Fibroblast of lung (primary cell): Measurements from ENCODE around the gene CCDC142. TPM values are rescaled to one million over a fixed set of nuclear protein-coding genes. Genes with fewer than 3 reads are reported as not detected.

ENCODE experiments used
- DNase-seq, 2 donors: peaks; one replicate each; pipeline versions ENCODE4 v3.0.0 to v3.0.0-alpha.2; 2010; ENCODE audit warnings: low read depth in 2 of 2
- H2AFZ ChIP-seq: 2 replicates; pipeline ENCODE4 v1.5.1; 2012; ENCODE audit warnings: low read length, control low read depth, inconsistent platforms
- H3K27ac ChIP-seq: 2 replicates; pipeline ENCODE4 v1.5.1; 2011; ENCODE audit warnings: low read length, control low read depth; ENCODE audit not compliant: insufficient read depth
- H3K27me3 ChIP-seq: 2 replicates; pipeline ENCODE4 v1.5.1; 2011; ENCODE audit warnings: mild to moderate bottlenecking, low read length; ENCODE audit not compliant: control insufficient read depth, insufficient read depth
- H3K36me3 ChIP-seq: 2 replicates; pipeline ENCODE4 v1.5.1; 2011; ENCODE audit warnings: low read length; ENCODE audit not compliant: control insufficient read depth, insufficient read depth
- H3K4me1 ChIP-seq: 2 replicates; pipeline ENCODE4 v1.5.1; 2011; ENCODE audit warnings: low read length; ENCODE audit not compliant: control insufficient read depth, insufficient read depth; ENCODE audit errors: extremely low read depth
- H3K4me2 ChIP-seq: 2 replicates; pipeline ENCODE4 v1.5.1; 2011; ENCODE audit warnings: low read length, control low read depth; ENCODE audit not compliant: insufficient read depth; ENCODE audit errors: extremely low read depth
- H3K4me3 ChIP-seq, 4 experiments: fragments of 200-600 bp in 1 of 4; sonication (generic) in 1 of 4; replicated peaks in 1 of 4; 2 replicates each; pipeline ENCODE4 v1.5.1; 2011 to 2016; ENCODE audit warnings: low read length in 4 of 4, low read depth in 3 of 4, mild to moderate bottlenecking in 3 of 4, control low read depth in 2 of 4, inconsistent platforms in 1 of 4, mixed read lengths in 1 of 4; ENCODE audit not compliant: insufficient read depth in 1 of 4; ENCODE audit errors: control extremely low read depth in 1 of 4
- H3K79me2 ChIP-seq: 2 replicates; pipeline ENCODE4 v1.5.1; 2012; ENCODE audit warnings: mild to moderate bottlenecking, low read length, inconsistent platforms; ENCODE audit not compliant: control insufficient read depth, insufficient read depth
- H3K9ac ChIP-seq: 2 replicates; pipeline ENCODE4 v1.5.1; 2011; ENCODE audit warnings: mild to moderate bottlenecking, low read length, control low read depth; ENCODE audit not compliant: insufficient read depth
- H3K9me3 ChIP-seq: 2 replicates; pipeline ENCODE4 v1.5.1; 2012; ENCODE audit warnings: low read depth, low read length; ENCODE audit not compliant: control insufficient read depth, insufficient read depth
- H4K20me1 ChIP-seq: 2 replicates; pipeline ENCODE4 v1.5.1; 2011; ENCODE audit warnings: low read length; ENCODE audit not compliant: control insufficient read depth, insufficient read depth; ENCODE audit errors: extremely low read depth
- EZH2 ChIP-seq: IDR thresholded peaks from 2 replicates; pipeline ENCODE4 v1.5.1; 2012; ENCODE audit warnings: low read length, control low read depth, mild to moderate bottlenecking; ENCODE audit errors: missing control alignments
- polyA plus RNA-seq, 2 donors: library from polyadenylated mRNA; depleted of rRNA in 1 of 2; stranded (reverse) in 1 of 2; unstranded in 1 of 2; fragments of >200 nt; gene quantifications; 2 replicates each; pipeline ENCODE4 v1.2.1, GENCODE V29; 2011 to 2012; ENCODE audit warnings: missing spikeins in 1 of 2
- total RNA-seq: library from RNA; depleted of rRNA; stranded (reverse); fragments of >200 nt; gene quantifications from 2 replicates; pipeline ENCODE4 v1.2.1, GENCODE V29; 2014
- TF ChIP-seq, protein P1 (sequence below), 2 donors: IDR thresholded peaks in 1 of 2; conservative IDR thresholded peaks in 1 of 2; 1 replicate in 1 of 2; 2 replicates in 1 of 2; pipeline ENCODE4 v1.5.1; 2011 to 2012; ENCODE audit warnings: low read length in 2 of 2, control low read depth in 1 of 2, inconsistent platforms in 1 of 2, low read depth in 1 of 2, mild to moderate bottlenecking in 1 of 2

Gene CCDC142
- total and polyA plus RNA-seq, 2 donors (not counting 1 experiment from before 2014, with no cell fraction given), result 3.8 to 21.3 TPM

DNA sequence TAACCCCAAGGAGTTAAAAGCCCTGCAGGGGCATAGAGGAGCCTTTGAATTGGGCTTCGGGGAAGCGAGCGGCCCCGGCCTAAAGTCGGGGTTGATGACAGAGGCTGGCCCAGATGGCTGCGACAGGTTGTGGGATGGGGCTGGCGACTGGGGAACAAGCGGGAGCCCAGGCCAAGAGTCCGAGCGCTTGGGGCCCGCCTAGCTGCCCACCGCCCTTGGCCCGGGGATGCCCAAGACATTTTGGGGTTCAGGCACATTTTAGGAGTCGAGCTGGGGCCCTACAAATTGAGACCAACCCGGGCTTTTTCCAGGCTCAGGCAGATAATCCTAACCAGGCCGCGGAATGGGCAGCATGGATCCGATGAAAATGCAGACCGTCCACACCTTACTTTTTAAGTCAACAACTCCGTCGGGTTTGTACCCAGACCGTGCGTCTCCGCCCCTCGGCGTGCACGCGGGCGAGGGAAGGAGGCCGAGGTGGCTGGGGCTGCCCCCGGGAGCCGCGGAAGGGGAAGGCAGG is 41.6 kb downstream of the CCDC142 start:
- Histone ChIP-seq H3K9me3 (no peaks in the 10 kb centered on the region), H3K27ac (no peak overlapping the region), H3K9ac (no peak overlapping the region), H3K4me2 (no peak overlapping the region), H3K27me3 (no peaks in the 10 kb centered on the region), H3K4me1 (peaks cover 12% of the 10 kb centered on the region), H4K20me1 (no peaks in the 10 kb centered on the region), H3K79me2 (no peaks in the 10 kb centered on the region), H2AFZ (no peak overlapping the region), H3K4me3 (peak overlapping the region in 1 of 4 experiments; percentile 18), H3K36me3 (no peaks in the 10 kb centered on the region)
- DNase-seq, result no peak
- no peak for TF ChIP-seq EZH2
- TF ChIP-seq, protein P1, sequence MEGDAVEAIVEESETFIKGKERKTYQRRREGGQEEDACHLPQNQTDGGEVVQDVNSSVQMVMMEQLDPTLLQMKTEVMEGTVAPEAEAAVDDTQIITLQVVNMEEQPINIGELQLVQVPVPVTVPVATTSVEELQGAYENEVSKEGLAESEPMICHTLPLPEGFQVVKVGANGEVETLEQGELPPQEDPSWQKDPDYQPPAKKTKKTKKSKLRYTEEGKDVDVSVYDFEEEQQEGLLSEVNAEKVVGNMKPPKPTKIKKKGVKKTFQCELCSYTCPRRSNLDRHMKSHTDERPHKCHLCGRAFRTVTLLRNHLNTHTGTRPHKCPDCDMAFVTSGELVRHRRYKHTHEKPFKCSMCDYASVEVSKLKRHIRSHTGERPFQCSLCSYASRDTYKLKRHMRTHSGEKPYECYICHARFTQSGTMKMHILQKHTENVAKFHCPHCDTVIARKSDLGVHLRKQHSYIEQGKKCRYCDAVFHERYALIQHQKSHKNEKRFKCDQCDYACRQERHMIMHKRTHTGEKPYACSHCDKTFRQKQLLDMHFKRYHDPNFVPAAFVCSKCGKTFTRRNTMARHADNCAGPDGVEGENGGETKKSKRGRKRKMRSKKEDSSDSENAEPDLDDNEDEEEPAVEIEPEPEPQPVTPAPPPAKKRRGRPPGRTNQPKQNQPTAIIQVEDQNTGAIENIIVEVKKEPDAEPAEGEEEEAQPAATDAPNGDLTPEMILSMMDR (conservative IDR thresholded peaks at IDR 0.05 in 1 of 2, IDR thresholded peaks at IDR 0.05 in 1 of 2; ENCODE audit: low read depth in 1 of 2, low read length in 2 of 2), result no peak

DNA sequence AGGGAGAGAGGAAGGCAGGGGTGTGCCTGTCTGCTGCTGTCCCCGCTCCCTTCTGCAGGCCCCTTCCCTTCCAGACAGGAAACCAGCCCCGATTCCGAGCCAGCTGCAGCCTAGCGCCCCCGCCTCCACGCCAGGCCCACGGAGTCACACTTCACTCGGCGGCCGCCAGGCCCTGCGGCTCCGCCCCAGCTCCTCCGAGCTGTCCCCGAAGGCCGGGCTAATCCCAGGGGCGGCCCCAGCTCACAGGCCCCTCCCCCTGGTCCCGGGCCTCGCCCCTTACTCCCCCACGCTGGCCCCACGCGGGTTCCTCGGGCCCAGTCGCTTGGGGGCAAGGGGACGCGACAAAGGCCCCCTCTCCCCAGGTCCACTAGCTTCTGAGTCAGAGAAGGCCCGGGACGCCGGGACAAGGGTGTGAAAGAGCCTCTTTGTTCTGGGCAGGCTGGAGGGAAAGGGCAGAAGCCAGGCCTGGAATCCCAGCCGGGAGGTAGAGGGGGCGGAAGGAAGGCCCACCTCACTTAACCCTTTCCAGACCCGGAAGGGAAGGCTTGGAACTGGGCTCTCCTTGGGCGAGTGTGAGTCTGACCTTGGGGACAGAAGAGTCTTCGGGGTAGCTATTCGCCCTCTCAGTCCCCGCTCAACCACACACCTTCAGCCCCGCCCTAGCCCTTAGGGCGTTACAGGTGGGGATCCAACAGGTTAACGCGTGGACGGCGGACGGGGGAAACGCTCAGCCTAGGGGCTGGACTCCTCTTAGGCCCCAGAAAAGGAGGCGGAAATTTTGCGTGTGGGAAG is 42.2 kb downstream of the CCDC142 start:
- Histone ChIP-seq H3K9me3 (no peaks in the 10 kb centered on the region), H3K27me3 (no peaks in the 10 kb centered on the region), H2AFZ (peak overlapping the region; percentile 86), H3K4me3 (peak overlapping the region; percentile 68 to 84 (median 77)), H3K4me1 (peaks cover 12% of the 10 kb centered on the region), H3K27ac (peak overlapping the region; percentile 71), H3K79me2 (no peaks in the 10 kb centered on the region), H3K9ac (peak overlapping the region; percentile 48), H3K36me3 (no peaks in the 10 kb centered on the region), H3K4me2 (peak overlapping the region; percentile 99), H4K20me1 (no peaks in the 10 kb centered on the region)
- TF ChIP-seq, protein P1 (conservative IDR thresholded peaks at IDR 0.05 in 1 of 2, IDR thresholded peaks at IDR 0.05 in 1 of 2; ENCODE audit: low read depth in 1 of 2, low read length in 2 of 2), result peak; percentile 1 to 25
- TF ChIP-seq EZH2, result no peak
- peak; percentile 83 to 85 for DNase-seq

DNA sequence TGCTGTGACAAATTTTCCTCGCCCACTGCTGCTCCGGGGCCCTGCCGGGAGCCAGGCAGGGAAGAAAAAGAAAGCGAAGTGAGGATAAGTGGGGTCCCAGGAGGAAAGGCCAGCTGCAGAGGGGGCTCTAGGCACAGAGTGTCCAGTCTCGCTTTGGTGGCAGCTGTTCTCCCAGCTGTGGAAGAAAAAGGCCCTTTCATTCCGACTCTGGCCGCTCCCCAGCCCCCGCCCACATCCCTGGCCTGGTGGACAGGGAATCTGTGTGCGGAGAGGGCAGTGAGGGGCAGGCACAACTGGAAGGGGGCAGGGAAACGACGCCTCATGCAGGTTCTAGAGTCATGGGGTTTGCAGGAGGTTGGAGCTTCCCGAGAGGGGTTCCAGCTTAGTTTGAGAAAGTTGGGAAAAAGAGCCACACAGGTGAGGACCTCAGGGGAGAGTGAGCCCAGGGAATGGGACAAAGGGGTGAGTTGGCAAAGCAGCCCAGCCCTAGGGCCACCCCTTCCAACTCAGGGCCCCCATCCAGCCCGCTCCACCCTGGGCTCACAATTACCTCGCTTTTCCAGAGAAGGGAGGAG is 42.9 kb downstream of the CCDC142 start:
- DNase-seq, result peak; percentile 55 to 61
- H3K79me2 ChIP-seq, result no peaks in the 10 kb centered on the region
- peak overlapping the region; percentile 71 for H3K27ac ChIP-seq
- no peaks in the 10 kb centered on the region for H4K20me1 ChIP-seq
- no peaks in the 10 kb centered on the region for H3K27me3 ChIP-seq
- H3K36me3 ChIP-seq, result no peaks in the 10 kb centered on the region
- H3K4me3 ChIP-seq, result peak overlapping the region; percentile 68 to 84 (median 77)
- TF ChIP-seq, protein P1 (conservative IDR thresholded peaks at IDR 0.05 in 1 of 2, IDR thresholded peaks at IDR 0.05 in 1 of 2; ENCODE audit: low read depth in 1 of 2, low read length in 2 of 2), result no peak
- no peak for TF ChIP-seq EZH2
- peaks cover 12% of the 10 kb centered on the region for H3K4me1 ChIP-seq
- H3K4me2 ChIP-seq, result peak overlapping the region; percentile 99
- peak overlapping the region; percentile 48 for H3K9ac ChIP-seq
- peak overlapping the region; percentile 86 for H2AFZ ChIP-seq
- H3K9me3 ChIP-seq, result no peaks in the 10 kb centered on the region
